ENCODE results near the gene KRT86.

GRCh38 chr12:52238916-52239646, 35.4 kb upstream of the KRT86 start:
- TF ChIP-seq POLR2A (IDR thresholded peaks at IDR 0.05) = no peak
- TF ChIP-seq CTCF (IDR thresholded peaks at IDR 0.05) = no peak

Data from gastroesophageal sphincter (tissue), 3 donors.